Astrocyte (in vitro differentiated cells and primary cell): Measurements from ENCODE around the gene PCBP3. TPM values are rescaled to one million over a fixed set of nuclear protein-coding genes. Genes with fewer than 3 reads are reported as not detected.

Experiments used
- DNase-seq: peaks from one replicate; pipeline ENCODE4 v3.0.0-alpha.2; 2010; ENCODE audit warnings: low read depth
- FAIRE-seq: peaks from 2 replicates; lab custom pipeline; 2011; peaks lifted over from hg19 to GRCh38; lab: Jason Lieb, UNC
- H2AFZ ChIP-seq: 2 replicates; pipeline ENCODE4 v1.6.0; 2012; ENCODE audit warnings: low read depth, low read length, inconsistent platforms
- H3K27ac ChIP-seq: 2 replicates; pipeline ENCODE4 v1.5.1; 2011; ENCODE audit warnings: low read depth, low read length, inconsistent platforms
- H3K27me3 ChIP-seq: 2 replicates; pipeline ENCODE4 v1.6.0; 2011; ENCODE audit warnings: low read length, inconsistent platforms; ENCODE audit not compliant: insufficient read depth
- H3K36me3 ChIP-seq: 2 replicates; pipeline ENCODE4 v1.5.1; 2011; ENCODE audit warnings: low read length, inconsistent platforms; ENCODE audit not compliant: insufficient read depth
- H3K4me1 ChIP-seq: 2 replicates; pipeline ENCODE4 v1.5.1; 2011; ENCODE audit warnings: low read length, inconsistent platforms; ENCODE audit not compliant: insufficient read depth
- H3K4me2 ChIP-seq: 2 replicates; pipeline ENCODE4 v1.6.0; 2012; ENCODE audit warnings: low read length, inconsistent platforms
- H3K4me3 ChIP-seq: 2 replicates; pipeline ENCODE4 v1.5.1; 2011; ENCODE audit warnings: low read depth, mild to moderate bottlenecking, low read length, inconsistent platforms; ENCODE audit not compliant: insufficient read depth
- H3K79me2 ChIP-seq: 2 replicates; pipeline ENCODE4 v1.6.0; 2012; ENCODE audit warnings: mild to moderate bottlenecking, low read length, inconsistent platforms; ENCODE audit not compliant: insufficient read depth
- H3K9ac ChIP-seq: 2 replicates; pipeline ENCODE4 v1.6.0; 2012; ENCODE audit warnings: mild to moderate bottlenecking, low read length, inconsistent platforms
- H3K9me3 ChIP-seq: 2 replicates; pipeline ENCODE4 v1.5.1; 2012; ENCODE audit warnings: low read depth, mild to moderate bottlenecking, low read length, inconsistent platforms; ENCODE audit not compliant: insufficient read depth
- H4K20me1 ChIP-seq: 2 replicates; pipeline ENCODE4 v1.6.0; 2012; ENCODE audit warnings: low read length, inconsistent platforms; ENCODE audit not compliant: insufficient read depth
- H3K27ac Mint-ChIP-seq: one replicate; pipeline ENCODE4 v1.8.0; 2021; ENCODE audit warnings: mild to moderate bottlenecking, mixed read lengths; ENCODE audit not compliant: unreplicated experiment
- H3K27me3 Mint-ChIP-seq: one replicate; pipeline ENCODE4 v1.8.0; 2021; ENCODE audit warnings: low read depth, mixed read lengths; ENCODE audit not compliant: unreplicated experiment
- H3K36me3 Mint-ChIP-seq: one replicate; pipeline ENCODE4 v1.8.0; 2021; ENCODE audit warnings: low read depth, mixed read lengths; ENCODE audit not compliant: unreplicated experiment
- H3K4me1 Mint-ChIP-seq: one replicate; pipeline ENCODE4 v1.8.0; 2021; ENCODE audit warnings: low read depth, mixed read lengths; ENCODE audit not compliant: unreplicated experiment
- H3K4me3 Mint-ChIP-seq: one replicate; pipeline ENCODE4 v1.8.0; 2021; ENCODE audit warnings: mild to moderate bottlenecking, moderate library complexity, mixed read lengths; ENCODE audit not compliant: unreplicated experiment
- H3K9me3 Mint-ChIP-seq: one replicate; pipeline ENCODE4 v1.8.0; 2021; ENCODE audit warnings: mild to moderate bottlenecking, mixed read lengths; ENCODE audit not compliant: unreplicated experiment
- CTCF ChIP-seq: IDR thresholded peaks from 2 replicates; pipeline ENCODE4 v1.5.1; 2011; ENCODE audit warnings: low read depth, mild to moderate bottlenecking, inconsistent platforms, low read length, moderate library complexity; ENCODE audit not compliant: insufficient read depth
- EZH2 ChIP-seq: IDR thresholded peaks from 2 replicates; pipeline ENCODE4 v1.6.1; 2012; ENCODE audit warnings: mild to moderate bottlenecking, low read length, inconsistent platforms; ENCODE audit not compliant: insufficient read depth
- total RNA-seq: library from RNA; stranded (reverse); gene quantifications from 2 replicates; pipeline ENCODE4 v1.2.1, GENCODE V29; 2021

The PCBP3 gene
- total RNA-seq, 1 donor from 2014 or later = 1.8 TPM

- no peak overlapping the region for H3K4me3 ChIP-seq
- no peak overlapping the region for H3K9ac ChIP-seq
- Mint-ChIP-seq H3K4me1 (no peaks in the 10 kb centered on the region), H3K36me3 (peaks cover 12% of the 10 kb centered on the region), H3K27me3 (peaks cover 22% of the 10 kb centered on the region), H3K9me3 (peaks cover 5% of the 10 kb centered on the region), H3K27ac (no peak overlapping the region), H3K4me3 (no peak overlapping the region)
- peaks cover 7% of the 10 kb centered on the region for H4K20me1 ChIP-seq
- H3K4me1 ChIP-seq = no peaks in the 10 kb centered on the region
- H3K27me3 ChIP-seq = no peaks in the 10 kb centered on the region
- H3K79me2 ChIP-seq = no peaks in the 10 kb centered on the region
- DNase-seq (no peak), FAIRE-seq (no peak)
- TF ChIP-seq EZH2 = no peak
- TF ChIP-seq CTCF = no peak
- no peak overlapping the region for H2AFZ ChIP-seq
- H3K9me3 ChIP-seq = peaks cover 3% of the 10 kb centered on the region
- H3K36me3 ChIP-seq = no peaks in the 10 kb centered on the region
- no peak overlapping the region for H3K4me2 ChIP-seq
- no peak overlapping the region for H3K27ac ChIP-seq
These were observed 105.1 kb downstream of the PCBP3 start for GRCh38 chr21:45748593-45748992.

DNA sequence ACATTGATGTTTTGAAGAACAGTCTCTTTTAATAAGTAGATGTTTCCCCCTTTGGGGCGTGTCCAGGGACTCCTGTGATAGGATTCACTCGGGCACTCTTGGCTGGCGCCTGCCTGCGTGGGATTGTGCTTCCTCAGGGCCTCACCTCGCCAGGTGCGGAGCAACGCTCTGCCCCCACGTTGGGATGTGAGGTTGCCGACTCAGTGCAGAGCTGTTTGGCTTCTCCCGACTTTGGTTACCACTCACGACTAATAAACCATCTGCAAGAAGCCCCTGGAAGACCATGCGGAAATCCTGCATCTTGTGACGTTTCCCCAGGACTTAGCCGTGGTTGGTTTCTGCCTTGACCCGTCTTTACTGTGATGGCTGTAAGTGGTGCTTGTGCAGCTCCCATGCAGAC, 106.4 kb downstream of the PCBP3 start:
- Histone ChIP-seq H3K4me3 (no peak overlapping the region), H3K27me3 (no peaks in the 10 kb centered on the region), H3K79me2 (no peaks in the 10 kb centered on the region), H3K36me3 (no peaks in the 10 kb centered on the region), H3K4me2 (no peak overlapping the region), H2AFZ (no peak overlapping the region), H4K20me1 (peaks cover 7% of the 10 kb centered on the region), H3K9ac (no peak overlapping the region), H3K27ac (no peak overlapping the region), H3K9me3 (peaks cover 3% of the 10 kb centered on the region), H3K4me1 (no peaks in the 10 kb centered on the region)
- TF ChIP-seq EZH2 (no peak), CTCF (no peak)
- Mint-ChIP-seq H3K4me3 (no peak overlapping the region), H3K27ac (no peak overlapping the region), H3K4me1 (no peaks in the 10 kb centered on the region), H3K27me3 (peaks cover 22% of the 10 kb centered on the region), H3K36me3 (peaks cover 9% of the 10 kb centered on the region), H3K9me3 (peaks cover 3% of the 10 kb centered on the region)
- DNase-seq = no peak
- no peak for FAIRE-seq

DNA sequence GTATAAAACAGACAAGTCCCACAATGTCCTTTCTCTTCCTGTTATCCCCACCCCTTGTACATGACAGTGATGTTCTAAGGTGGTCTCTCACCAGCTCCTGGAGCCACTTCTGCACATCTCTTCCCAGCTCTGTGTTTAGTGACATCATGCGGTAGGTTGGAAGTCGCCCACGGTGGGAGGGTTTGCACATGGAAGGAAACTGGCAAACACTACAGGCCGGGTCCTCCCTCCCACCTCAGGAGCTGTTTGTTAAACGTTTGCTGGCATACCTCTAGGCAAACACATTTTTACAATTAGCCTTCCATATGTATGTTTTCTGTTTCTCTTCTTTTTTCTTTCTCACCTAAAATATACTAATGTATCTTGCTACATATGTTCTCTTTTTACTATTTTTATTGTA, 107.4 kb downstream of the PCBP3 start:
- Histone ChIP-seq H2AFZ (no peak overlapping the region), H3K9me3 (no peaks in the 10 kb centered on the region), H3K4me2 (no peak overlapping the region), H3K27ac (no peak overlapping the region), H3K36me3 (no peaks in the 10 kb centered on the region), H3K4me3 (no peak overlapping the region), H3K79me2 (no peaks in the 10 kb centered on the region), H3K9ac (no peak overlapping the region), H3K27me3 (no peaks in the 10 kb centered on the region), H3K4me1 (no peaks in the 10 kb centered on the region), H4K20me1 (peaks cover 7% of the 10 kb centered on the region)
- no peak overlapping the region for H3K27ac Mint-ChIP-seq
- H3K27me3 Mint-ChIP-seq = peaks cover 22% of the 10 kb centered on the region
- no peak overlapping the region for H3K4me3 Mint-ChIP-seq
- H3K36me3 Mint-ChIP-seq = peaks cover 3% of the 10 kb centered on the region
- no peak for DNase-seq
- no peak for TF ChIP-seq EZH2
- no peak for TF ChIP-seq CTCF
- no peaks in the 10 kb centered on the region for H3K9me3 Mint-ChIP-seq
- no peak for FAIRE-seq
- no peaks in the 10 kb centered on the region for H3K4me1 Mint-ChIP-seq
